GM12892 (cell line): ENCODE data around the gene ZBTB7C.

Experiments used
- DNase-seq: peaks from one replicate; pipeline ENCODE4 v3.0.0; 2011; ENCODE audit not compliant: insufficient read length
- FAIRE-seq: peaks from 2 replicates; lab custom pipeline; 2011; peaks lifted over from hg19 to GRCh38; lab: Jason Lieb, UNC
- POLR2A ChIP-seq: IDR thresholded peaks from 2 replicates; pipeline ENCODE4 v1.6.1; 2011; ENCODE audit warnings: low read depth, low read length, control low read depth
- POLR2AphosphoS5 ChIP-seq: IDR thresholded peaks from 2 replicates; pipeline ENCODE4 v1.6.1; 2011; ENCODE audit warnings: low read depth, low read length, control low read depth
- TAF1 ChIP-seq: IDR thresholded peaks from 2 replicates; pipeline ENCODE4 v1.6.1; 2011; ENCODE audit warnings: low read depth, mild to moderate bottlenecking, control low read depth, low read length, borderline replicate concordance

Gene ZBTB7C

DNA sequence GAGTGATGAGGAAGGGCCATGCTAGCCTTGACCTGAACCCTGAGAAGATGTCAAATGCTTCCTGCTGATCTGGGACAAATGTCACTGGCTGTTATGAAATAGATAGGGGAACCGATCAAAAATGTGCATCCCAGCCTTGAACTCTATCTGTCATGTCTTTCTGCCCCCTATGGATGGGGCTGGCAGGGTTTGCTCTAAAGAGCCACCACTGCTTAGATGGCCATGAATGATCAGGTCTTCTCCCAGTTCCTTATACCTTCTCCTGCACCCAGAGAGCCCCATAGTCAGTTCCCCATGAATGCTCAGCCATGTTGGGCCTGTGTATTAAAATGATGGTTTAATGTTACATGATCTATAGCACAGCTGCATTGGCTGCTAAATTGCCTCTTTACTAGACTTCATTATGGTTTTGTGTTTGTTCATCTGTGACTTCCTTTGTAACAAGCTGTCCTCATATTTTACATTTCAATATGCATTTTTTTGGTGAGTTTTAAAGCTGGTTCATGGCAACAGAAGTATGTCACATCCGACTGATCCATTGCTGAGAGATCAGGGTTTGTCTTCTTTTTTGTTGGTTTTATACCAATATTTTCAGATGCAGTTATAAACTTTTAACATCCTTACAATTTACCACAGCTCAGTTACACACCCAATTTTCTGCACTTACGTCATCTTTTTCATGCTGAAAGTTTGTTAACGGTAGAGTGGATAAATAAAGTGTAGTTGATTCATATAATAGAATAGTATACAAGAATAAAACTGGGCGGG, 422.4 kb downstream of the ZBTB7C start:
- no peak for FAIRE-seq
- no peak for DNase-seq
- TF ChIP-seq POLR2AphosphoS5 (no peak), POLR2A (no peak), TAF1 (no peak)

- DNase-seq (no peak), FAIRE-seq (no peak)
- TF ChIP-seq POLR2AphosphoS5 (no peak), POLR2A (no peak), TAF1 (no peak)
Measured at GRCh38 chr18:47985866-47986265, 423.3 kb downstream of the ZBTB7C start.

- DNase-seq (no peak), FAIRE-seq (no peak)
- TF ChIP-seq POLR2A: no peak
- no peak for TF ChIP-seq POLR2AphosphoS5
- no peak for TF ChIP-seq TAF1
Measured at GRCh38 chr18:47984991-47985390, 424.2 kb downstream of the ZBTB7C start.

GRCh38 chr18:47983946-47984345, 425.2 kb downstream of the ZBTB7C start:
- FAIRE-seq: no peak
- TF ChIP-seq TAF1 (no peak), POLR2AphosphoS5 (no peak), POLR2A (no peak)
- DNase-seq: no peak

DNA sequence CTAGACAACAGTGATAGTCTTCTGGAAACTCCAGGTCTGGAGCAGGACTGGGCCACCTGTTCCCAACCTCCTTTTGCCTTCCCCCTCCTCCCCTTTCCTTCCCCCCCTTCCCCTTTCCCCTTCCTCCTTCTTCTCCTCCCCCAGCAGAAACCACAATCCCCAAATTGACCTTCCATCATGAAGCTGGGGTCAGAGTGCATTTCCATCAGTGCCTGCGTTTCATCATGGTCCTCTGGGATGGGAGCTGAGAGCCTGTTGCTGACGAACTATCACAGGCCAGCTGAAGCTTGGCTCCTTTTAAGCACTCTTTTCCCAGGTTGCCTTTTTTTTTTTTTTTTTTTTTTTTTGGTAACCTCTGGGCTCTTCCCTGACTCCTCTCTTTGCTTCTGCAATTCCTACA, 426.1 kb downstream of the ZBTB7C start:
- no peak for DNase-seq
- FAIRE-seq: no peak
- no peak for TF ChIP-seq POLR2AphosphoS5
- TF ChIP-seq POLR2A: no peak
- no peak for TF ChIP-seq TAF1

DNA sequence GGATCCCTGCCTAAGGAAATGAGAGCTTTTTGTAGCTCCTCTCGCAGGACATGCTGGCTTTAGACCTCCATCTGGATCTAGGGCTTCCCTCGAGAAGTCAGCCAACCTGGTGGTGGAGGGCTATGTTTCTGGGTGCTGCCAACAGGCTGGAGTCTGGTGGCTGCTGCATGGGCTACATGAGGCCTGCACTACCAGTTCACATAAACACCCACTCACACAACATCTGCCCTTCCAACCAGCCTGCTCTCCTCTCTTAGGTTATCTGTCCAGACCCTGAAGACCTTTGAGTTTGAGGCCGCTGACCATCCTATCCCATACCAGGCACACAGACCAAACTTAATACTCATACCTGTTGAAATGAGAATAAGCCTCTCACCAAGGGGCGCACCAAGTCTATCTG, 427.4 kb downstream of the ZBTB7C start:
- TF ChIP-seq TAF1: no peak
- TF ChIP-seq POLR2A: no peak
- no peak for TF ChIP-seq POLR2AphosphoS5
- FAIRE-seq: no peak

GRCh38 chr18:47981320-47981719, 427.9 kb downstream of the ZBTB7C start:
- DNase-seq (no peak), FAIRE-seq (no peak)
- TF ChIP-seq TAF1: no peak
- TF ChIP-seq POLR2AphosphoS5: no peak
- TF ChIP-seq POLR2A: no peak

More for the DNA sequence above, 427.4 kb downstream of the ZBTB7C start:
- no peak for DNase-seq

DNA sequence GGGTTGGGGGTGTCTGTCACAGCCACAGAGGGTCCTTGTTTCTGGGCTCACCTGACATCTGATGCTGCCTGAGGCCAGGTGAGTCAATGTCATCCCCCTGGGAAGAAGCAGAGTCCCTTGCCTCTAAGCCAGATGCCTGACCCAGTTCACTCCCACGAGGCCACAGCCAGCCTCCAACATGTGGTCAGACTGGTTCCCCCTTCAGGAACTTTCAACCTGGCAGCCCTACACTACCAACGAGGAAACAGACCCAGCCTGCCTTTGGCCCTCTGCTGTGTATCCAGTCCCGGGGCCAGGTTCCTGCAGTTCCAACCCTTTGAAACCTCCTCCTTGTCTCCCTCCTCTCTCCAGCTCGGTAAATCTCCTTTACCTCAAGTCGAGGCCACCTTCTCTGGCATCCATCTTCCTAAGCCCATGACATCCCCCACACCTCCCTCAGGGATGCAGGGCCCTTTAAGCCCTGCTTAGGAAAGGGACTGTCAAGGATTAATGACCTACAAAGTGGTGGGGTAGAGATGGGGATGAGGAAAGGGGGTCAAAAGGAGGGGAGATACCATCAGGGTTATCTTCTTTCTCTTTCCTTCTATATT, 429.5 kb downstream of the ZBTB7C start:
- TF ChIP-seq POLR2A: no peak
- no peak for FAIRE-seq
- no peak for DNase-seq

DNA sequence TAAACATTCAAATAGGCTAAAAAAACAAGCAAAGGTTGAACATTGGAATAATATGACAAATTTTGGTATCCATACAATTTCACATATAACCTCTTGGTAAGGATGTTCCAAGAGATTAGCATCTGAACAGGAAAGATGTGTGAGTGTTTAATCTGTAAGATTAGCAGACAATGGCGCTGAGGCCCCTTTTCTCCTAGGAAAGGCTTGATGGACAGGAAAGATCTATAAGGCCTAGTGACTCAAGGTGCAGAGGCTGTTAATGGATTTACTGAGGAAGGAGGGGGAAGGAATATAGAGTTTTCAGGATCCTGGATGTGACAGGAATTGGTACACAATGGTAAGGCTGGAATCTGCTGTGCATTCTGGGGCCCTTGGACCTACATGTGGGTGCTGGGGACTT, 430.6 kb downstream of the ZBTB7C start:
- DNase-seq (no peak), FAIRE-seq (no peak)
- TF ChIP-seq TAF1: no peak
- no peak for TF ChIP-seq POLR2A
- no peak for TF ChIP-seq POLR2AphosphoS5

- TF ChIP-seq TAF1 (no peak), POLR2A (no peak), POLR2AphosphoS5 (no peak)
- no peak for DNase-seq
- no peak for FAIRE-seq
Measured at GRCh38 chr18:47978141-47978540, 431.0 kb downstream of the ZBTB7C start.
